GM18861 (cell line): Measurements from ENCODE around the gene CUBN.

Experiments
- ATAC-seq: cut with Tn5 transposase; IDR thresholded peaks from one replicate; pipeline ENCODE4 v1.9.1; 2021; ENCODE audit not compliant: unreplicated experiment

CUBN gene

DNA sequence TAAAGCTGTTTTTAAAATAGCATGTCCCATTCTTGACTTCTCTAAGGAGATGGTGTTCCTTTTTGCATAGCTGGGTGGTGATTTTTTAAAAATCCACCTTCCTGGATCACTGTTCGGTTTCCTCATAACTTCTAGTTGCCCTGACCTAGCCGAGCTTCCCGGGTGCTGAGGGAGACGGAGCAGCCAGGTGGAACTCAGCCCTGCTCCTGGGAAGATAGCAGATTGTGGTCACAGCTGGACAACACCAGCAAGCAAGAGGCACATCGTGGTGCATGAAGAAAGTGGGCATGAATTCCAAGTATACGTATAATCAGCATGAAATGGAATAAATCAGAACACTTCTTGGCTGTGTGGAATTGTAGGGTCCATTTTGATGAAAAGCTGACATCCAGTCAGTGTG, 238.9 kb downstream of the CUBN start:
- no peak for ATAC-seq

DNA sequence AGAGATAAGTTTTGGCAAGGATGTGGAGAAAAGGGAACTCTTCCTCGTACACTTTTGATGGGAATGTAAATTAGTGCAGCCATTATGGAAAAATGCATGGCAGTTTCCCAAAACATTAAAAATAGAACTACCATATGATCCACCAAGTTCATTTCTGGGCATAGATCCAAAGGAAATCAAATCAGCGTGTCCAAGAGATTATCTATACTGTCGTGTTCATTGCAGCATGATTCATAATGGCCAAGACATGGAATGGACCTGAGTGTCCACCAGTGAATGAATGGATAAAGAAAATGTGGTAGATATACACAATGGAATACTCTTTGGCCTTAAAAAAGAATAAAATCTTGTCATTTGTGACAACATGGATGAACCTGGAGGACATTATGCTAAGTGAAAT, 242.0 kb downstream of the CUBN start:
- ATAC-seq, result no peak

DNA sequence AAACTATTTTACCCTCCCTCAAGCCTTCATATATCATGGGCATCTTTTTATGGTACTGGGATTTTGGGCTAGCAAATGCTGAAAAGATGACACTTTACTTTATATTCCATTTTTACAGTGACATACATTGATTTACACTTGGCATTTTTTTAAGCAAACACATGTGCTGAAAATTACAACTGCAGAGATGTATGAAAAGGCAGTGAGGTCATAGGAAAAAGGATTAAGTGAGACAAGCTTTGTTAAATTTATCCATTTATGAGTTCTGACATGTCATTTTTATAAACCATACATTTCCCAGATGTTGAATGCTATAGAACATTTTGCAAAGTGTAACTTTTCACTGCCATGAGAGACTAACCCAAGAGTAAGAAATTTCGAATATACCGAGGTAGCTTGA, 243.6 kb downstream of the CUBN start:
- no peak for ATAC-seq

GRCh38 chr10:16884497-16884896, 245.1 kb downstream of the CUBN start:
- ATAC-seq, result no peak

- no peak for ATAC-seq
These were observed 246.5 kb downstream of the CUBN start for GRCh38 chr10:16883084-16883483.

DNA sequence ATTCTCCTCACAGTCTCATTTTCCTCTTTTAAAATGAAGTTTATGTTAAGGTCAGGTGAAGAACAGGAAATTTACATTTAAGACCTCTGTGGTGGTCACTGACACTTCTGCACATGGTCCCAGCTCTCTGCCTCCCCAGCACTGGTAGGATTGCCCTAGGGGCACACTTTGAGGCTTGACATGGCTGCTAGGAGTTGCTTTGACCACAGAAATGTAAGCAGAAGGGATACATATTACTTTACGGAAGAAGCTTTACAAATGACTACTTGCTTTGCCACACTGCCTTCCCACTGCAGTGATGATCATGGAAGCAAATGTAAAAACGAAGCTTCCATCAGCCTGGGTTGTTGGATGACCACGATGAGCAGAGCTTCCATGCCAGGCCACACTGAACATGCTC, 259.3 kb downstream of the CUBN start:
- no peak for ATAC-seq

DNA sequence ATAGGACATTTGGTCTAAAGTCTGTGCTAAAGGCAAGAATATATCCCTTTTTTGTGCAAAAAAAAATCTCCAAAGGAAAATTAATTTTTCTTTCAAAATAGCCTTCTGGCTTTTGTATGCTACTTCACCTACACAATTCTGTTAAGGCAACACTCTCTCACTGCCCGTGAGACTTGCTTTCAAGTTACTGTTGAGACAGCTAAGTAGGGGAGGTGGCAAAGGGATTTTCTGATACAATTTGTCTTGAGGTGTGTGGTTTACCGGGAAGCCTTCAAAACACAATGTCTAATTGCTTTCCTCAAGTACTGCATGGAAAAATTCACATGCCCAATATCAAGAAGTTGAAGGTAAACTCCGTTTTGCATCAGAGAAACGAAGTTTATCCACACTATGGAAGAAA, 261.6 kb downstream of the CUBN start:
- no peak for ATAC-seq

GRCh38 chr10:16867556-16867955, 262.1 kb downstream of the CUBN start:
- no peak for ATAC-seq

- no peak for ATAC-seq
These were observed 262.9 kb downstream of the CUBN start for GRCh38 chr10:16866541-16867275.

GRCh38 chr10:16865766-16866165, 263.8 kb downstream of the CUBN start:
- no peak for ATAC-seq

- ATAC-seq, result no peak
These were observed 265.8 kb downstream of the CUBN start for GRCh38 chr10:16863766-16864165.

DNA sequence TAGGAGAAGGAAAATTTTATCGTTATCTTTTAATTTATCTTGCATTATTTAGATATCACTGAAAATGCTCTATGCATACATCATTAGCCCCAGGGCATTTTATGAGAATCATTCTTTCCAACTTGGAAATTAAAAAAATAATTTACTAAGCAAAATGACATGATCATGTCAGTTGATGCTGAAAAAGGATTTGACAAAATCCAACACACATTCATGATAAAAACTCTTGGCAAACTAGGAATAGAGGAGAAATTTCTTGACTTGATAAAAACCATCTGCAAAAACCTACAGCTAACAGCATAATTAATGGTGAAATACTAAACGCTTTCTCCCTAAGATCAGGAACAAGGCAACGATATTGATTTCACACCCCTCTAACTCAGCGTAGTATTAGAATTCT, 272.2 kb downstream of the CUBN start:
- ATAC-seq, result no peak

DNA sequence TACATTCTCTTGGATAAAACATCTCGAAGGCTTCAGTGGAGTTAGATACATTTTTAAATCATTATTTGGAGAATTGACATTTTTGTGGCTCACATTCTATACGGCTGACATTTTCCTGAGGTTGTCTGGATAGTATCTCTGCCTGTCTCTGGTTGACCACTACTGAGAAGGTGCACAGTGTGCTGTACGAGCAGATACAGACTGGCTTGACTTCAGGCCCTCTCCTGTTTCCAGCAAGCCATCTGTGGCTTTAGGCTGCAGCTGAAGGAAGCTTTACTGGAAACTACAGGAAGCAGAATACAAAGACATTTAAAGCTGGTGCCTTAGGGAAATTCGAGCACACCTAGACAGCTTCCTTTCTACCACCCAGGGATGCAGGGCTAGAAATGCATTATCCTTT, 273.0 kb downstream of the CUBN start:
- no peak for ATAC-seq

GRCh38 chr10:16856092-16856491, 273.5 kb downstream of the CUBN start:
- ATAC-seq, result no peak

DNA sequence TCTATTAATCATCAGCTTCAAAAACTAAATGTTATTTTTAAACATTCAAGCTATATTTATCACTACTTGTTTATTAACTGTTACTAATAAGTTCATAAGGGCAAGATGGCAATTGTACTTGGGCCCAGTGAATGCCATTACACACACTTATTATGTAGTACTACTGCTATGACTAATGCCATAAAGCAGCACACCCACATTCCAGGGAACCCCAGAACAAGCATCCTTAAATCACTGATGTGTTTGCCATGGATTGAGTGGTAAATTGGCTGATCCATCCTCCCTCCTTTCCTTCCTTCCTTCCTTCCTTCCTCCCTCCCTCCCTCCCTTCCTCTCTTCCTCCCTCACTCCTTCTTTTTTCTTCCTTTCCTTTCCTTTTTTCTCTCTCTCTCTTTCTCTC, 275.0 kb downstream of the CUBN start:
- no peak for ATAC-seq

DNA sequence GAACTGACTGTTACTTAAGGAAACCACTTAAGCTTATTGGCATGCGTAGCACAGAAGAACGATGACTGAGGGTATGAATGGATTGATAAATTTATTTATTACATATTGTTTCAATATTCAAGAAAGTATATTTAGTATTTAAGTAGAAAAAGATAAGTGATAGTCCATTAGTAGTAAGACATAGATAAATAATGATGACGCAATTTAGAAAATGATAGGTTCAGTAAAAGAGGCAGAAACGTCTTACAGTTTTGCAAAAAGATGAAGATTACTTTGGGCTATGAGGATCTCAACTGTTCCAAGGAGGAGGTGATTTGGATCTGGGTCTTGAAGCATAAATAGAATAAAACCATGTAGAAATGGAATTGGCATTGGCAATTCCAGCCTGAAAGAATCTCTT, 275.8 kb downstream of the CUBN start:
- ATAC-seq, result no peak

GRCh38 chr10:16853201-16853600, 276.4 kb downstream of the CUBN start:
- ATAC-seq, result no peak

GRCh38 chr10:16852624-16853023, 277.0 kb downstream of the CUBN start:
- no peak for ATAC-seq

- ATAC-seq, result no peak
These were observed 281.0 kb downstream of the CUBN start for GRCh38 chr10:16848562-16849154.

DNA sequence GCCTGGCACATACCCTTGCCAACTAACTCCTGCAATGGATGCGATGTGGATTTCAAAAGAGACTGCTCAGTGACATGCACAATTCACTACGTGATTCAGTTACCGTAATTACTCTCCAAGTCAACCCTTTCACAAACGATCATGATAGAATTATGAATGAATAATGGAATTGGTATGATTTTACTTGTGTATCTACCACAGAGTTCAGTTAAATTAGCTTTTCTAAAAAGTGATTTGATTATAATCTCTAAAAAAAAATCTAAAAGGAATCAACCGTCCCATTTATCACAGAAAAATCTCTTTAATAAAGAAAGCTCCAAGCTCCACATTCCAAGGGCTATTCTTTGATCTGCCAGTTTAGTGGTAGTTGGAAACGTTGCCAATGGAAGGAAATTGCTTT, 282.0 kb downstream of the CUBN start:
- no peak for ATAC-seq

- no peak for ATAC-seq
These were observed 284.4 kb downstream of the CUBN start for GRCh38 chr10:16845248-16845647.

DNA sequence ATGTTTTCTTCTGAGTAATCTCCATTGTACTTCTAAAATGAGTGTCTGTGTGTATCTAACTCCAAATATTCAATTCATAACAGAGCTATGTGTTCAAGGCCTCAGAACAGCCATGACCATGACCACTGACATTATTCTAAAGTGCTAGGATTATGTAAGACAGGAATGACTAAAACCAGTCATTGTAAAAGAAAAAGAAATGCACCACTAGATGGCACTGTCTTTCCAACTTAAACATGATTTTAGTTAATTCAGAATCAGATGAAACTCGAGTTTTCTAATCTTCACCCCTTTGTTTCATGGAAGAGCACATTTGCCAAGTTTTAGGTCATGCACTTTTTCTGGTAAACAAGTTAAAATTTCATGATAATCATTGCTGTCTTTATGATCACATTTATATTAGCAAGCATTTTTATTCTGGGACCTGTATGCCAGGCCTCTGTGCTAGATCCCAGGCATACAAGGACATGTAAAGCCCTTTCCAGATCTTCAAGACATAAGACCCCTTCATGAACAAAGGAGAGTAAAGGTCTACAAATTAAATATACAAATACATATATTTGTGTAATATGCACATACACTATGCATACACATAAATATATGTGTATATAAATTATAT, 286.2 kb downstream of the CUBN start:
- peak; percentile 73 for ATAC-seq

DNA sequence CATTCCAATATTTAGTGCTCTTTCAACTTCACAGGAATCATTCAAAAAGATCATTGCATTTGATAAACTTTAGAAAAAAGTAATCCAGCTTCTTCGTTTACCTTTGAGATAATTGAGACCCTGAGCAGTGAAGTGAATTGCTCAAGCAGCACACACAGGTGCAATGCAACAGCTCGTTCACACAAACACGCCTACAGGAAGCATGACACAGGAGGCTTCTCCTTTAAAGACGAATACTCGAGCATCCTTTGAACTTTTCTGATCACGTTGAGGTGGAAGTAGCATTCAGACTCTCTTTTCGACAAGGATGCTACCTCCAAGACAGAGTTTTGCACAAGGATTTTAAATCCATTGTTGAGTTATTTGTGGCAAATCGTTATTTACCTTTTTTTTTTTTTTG, 294.4 kb downstream of the CUBN start:
- ATAC-seq, result no peak
